ENCODE data around the gene SLC4A8.

SLC4A8 gene

DNA sequence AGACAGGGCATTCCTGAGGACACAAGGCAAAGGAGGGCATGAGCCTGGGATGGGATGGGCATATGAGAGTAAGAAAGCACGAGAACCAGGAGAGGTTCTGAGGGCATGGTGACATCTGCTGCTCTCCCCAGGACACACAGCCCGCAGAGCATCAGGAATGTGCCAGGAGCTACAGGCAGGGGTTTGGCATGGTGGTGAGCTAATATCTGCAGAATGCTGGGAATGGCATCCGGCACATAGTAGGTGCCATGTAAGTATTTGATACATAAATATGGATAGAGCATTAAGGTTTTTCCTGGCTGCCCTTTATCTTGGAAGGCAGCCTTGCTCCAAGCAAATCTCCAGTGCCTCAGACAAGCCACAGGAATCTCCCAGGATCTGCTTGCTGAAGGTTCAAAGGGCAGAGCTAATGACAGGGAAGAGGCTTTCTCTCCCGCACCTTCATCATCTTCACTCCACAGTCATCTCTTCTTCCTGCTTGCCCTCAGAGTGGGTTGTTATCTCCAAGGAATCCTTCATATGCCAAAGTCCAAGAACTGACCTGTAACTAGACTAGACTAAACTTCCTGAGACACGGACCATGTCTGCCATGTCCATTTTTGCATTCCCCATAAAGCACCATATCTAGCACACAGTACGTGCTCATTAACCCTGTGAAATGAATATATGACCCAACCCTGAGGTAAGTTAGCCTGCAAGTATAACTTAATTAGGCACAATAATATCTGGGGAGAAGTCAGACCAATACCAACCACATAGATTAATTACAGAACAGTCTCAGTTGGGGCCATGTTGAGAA lies 104.4 kb downstream of the SLC4A8 start:
- DNase-seq = no peak

DNA sequence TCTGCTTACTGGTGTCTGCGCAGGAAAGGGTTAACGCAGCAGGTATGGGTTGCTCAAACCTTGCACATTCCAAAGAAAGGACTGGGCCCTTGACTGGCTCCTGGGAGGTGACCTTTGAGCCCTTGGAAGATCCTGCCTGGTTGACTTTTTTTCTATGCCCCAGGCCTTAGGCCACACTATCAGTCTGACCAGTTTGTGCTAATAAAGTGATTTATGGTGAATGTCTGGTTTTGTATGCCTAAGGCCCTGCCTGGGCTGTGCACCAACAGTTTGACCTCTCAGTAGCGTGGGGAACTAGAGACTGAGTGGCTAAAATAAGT lies 105.0 kb downstream of the SLC4A8 start:
- no peak for DNase-seq

DNA sequence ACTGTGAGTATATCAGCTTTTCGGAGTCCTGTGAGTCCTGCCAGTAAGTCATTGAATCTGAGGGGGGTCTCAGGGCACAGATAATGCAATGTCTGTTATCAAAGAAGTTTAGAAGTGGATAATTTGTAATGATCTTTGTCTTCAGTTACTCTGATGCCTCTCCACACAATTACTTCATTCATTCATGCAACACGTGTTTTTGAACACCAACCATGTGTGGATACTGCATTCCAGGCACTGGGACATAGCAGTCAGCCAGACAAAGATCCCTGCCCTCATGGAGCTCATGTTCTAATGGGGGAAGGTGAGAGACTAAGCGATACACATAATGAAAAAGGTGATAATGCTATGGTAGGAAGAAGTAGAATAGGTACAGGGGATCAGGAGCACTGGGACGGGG lies 105.6 kb downstream of the SLC4A8 start:
- DNase-seq = no peak

DNA sequence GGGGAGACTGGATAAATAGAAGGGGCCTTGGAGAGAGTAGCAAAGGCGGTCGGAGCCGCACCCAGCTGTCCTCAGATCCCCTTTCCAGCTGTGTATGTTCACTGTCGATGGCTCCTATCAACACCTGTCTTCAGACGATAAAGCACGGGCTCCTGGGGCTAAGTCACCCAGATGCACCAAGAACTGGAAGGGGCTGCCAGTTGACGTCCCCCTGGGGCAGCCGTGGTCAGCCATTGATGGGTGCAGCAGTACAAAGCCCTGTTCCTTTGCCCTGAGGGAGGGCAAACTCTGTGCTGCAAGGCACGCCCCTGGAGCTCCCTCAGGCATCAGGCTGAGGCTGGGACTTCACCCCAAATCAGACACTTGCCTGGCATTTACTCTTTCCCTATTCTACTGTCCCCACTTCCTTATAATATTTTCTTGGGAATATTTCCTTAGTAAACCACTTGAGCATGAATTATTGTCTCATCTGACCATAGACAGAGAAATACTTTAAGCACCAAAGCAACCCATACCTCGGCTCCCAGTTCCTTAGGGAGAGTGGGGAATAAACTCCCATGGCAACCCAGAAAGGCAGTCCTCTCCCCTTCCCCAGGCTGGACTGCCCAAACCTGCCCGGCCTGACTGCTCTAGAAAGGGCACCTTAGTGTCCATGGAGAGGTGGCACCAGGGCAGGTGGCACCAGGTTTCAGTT lies 106.8 kb downstream of the SLC4A8 start:
- no peak for DNase-seq

DNA sequence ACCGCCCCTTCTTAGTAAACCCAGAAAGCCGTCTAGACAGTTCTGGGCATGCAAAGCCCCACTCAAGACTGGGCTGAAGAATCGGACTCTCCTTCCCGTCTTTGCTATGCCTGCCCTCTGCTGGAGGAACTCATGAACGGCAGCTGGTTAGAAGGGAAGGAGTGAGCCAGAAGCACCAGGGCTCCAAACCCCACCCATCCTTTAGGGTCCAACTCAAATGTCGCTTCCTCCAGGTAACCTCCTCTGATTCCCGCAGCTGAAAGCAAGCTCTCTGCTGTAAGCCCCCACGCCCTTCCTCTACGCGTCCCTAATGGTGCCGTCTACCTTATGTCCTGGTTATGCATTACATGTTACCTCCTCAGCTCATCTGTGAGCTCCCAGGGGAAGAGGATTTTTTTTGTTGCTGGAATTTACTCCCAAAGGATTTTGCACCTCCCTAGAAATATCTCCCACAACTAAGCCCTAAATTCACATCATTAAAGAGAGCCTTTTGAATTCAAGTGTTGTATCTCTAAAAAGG lies 107.4 kb downstream of the SLC4A8 start:
- DNase-seq = peak; percentile 76

DNA sequence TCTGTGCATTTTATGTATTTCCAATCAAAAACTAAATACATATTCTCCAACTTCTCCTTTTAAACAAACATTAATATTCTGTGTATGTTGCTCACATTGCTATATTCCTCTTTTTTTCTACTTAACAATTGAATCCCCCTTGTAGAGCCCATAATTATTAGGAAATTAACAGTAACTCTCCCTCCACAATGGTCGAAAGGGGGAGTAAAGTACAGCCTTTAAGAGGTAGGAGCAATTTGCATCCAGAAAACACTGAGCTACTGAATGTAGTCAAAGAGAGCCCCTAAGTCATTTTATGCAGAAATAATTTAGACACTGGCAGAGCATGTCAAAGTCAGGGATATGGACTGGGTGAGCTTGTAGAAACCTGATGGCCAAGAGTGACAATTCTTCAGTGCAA lies 109.2 kb downstream of the SLC4A8 start:
- no peak for DNase-seq

DNA sequence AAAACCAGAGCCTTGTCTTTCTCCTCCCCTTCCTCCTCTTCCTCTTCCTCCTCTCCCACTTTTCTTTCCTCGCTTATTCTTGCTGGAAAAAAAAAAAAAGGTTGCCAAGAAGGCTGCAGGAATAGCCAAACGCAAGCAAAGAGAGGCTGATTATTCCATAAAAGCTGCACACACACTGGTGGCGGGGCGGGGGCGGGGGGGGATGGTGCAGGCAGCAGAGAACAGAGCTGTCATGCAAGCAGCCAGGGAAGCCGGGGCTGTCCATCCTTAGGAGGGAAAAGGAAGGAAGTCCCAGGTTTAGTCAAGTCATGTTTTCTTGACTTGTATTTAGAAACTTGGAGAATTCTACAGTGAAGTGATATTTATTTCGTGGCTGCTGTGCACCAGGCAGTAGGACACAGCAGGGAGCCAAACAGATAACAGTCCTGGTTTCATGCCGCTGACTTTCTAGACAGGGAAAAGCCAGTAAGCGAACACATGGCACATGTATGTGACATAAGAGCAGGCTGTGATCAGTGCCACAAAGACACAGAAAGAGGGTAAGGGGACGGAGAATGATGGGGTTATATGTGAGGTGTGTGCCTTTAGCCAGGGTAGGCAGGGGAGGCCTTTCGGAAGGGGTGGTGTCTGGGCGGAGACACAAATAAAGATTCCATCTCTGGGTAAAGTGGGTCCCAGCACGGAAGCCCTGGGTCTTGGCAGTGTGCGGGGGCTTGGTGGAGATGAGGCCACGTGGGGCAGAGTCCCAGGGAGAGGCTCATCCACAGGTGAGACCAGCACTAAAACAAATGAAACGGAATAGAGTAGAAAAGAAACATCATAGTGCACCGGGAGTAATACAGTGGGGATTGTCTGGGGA lies 109.8 kb downstream of the SLC4A8 start:
- DNase-seq = no peak

DNA sequence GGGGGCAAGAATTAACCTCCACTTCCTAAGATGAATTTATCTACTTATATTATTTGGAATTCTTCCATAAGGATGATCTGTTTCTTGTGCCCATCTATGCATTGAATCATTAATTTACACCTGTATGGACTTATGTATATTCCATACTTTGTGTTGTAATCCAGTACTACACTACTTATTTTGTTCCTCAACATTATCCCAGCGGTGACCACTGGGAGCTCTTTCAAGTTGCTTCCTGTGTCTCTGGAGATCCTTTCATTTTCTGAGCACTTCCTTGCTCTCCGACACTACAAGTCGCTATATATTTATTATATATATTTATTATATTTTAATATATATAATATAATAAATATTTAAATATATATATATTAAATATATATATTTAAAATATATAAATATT lies 111.5 kb downstream of the SLC4A8 start:
- no peak for DNase-seq

DNA sequence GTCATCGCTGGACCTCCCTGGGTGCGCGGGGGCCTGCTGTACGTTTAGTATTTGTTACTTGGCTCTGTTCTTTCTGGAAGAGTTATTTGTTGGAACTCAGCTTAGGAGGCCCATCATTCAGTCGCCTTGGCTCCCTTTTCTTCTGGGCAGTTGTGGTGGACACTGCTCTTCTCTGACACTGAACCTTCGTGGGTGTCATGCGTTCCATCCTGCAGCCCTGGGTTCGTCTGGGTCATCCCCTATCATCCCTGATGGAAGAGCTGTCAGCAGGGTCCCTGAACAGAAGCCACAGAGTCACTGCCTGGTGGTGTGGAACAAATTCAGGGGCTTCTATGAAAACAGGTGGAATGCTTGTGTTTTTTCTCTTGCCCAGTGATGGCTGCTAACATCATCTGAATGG lies 113.5 kb downstream of the SLC4A8 start:
- no peak for DNase-seq

DNA sequence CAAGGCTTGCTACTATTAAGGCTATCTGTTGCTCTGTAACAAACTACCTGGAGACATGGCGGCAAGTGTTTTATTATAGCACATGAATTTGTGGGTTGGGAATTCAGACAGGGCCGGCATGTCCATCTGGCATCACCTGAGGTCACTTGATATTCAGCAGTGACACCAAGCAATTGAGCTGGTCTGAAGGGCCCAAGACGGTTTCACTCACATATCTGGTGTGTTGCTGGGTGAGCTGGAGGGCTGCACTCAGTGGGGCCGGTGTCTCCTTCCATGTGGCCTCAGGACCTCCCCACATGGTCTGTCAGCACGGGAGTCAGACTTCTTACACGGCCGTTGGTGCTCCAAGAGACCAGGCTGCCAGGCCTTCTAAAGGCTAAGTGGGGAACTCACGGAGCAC lies 114.0 kb downstream of the SLC4A8 start:
- no peak for DNase-seq

DNA sequence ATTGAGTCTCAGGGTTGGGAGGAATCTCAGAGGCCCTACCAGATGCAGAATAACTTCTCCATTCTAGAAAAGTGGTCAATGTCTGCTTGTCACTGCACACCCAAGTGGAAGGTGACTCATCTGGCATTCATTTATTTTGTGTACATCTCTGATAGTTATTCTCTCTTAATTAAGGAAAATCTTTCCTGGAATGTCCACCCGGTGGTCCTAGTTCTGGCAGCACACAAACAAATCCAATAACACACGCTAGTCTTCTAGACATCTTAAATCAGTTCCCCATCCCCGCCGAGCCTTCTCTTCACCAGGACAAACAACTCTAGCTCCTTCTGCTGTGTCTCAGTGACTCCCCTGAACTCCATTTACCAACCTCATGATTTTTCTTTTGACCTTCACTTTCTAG lies 116.4 kb downstream of the SLC4A8 start:
- no peak for DNase-seq

DNA sequence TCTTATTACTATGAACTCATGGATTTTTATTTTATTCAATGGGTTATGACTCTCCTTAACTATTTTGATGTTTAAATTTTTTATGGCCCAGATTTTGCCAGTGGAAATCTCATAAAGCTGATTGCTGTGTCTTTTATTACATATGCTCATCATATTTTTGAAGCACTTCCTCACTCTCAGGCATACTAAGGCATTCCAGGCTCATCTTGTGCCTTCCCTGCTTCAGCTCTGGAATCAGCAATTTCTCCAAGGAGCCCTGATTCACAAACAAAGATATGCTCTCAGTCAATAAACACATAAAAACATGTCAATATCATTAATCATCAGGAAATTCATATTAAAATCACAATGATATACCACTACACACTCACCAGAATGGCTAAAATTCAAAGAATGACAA lies 121.5 kb downstream of the SLC4A8 start:
- no peak for DNase-seq

DNA sequence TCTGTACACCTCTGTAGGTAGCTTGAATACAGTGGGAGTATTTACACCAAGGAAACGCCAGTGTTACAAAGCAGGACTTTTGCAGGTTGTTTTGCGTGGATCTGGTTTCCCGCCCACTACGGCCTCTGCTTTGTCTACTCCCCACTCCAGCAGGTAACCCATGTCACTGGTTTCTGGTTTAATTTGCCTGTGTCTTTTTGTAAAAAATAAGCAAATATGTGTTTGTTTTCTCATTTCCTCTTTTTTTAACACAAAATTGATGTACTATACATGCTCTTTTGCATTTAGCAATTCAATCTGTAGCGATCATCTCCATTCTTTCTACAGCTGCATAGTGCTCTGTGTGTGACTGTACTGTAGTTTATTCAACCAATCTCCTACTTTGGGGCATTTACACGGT lies 123.0 kb downstream of the SLC4A8 start:
- DNase-seq = no peak

DNA sequence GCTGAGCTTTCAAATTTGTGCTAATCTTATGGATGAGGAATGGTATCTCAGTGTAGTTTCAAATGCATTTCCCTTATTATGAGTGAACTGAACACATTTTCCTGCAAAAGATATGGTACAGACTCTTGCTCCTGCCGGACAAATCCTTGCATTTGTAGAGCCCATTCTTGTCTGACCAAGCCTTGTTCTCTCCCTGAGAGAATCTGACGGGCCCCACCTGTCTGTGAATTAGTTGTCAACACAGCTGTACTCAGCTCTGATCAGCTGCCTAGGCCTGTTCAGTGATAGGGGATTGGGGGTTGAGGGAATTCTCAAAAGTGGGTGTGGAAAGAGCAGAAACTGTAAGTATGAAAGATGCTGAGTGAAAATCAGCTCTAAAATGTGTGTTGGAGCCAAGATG lies 123.6 kb downstream of the SLC4A8 start:
- no peak for DNase-seq

DNA sequence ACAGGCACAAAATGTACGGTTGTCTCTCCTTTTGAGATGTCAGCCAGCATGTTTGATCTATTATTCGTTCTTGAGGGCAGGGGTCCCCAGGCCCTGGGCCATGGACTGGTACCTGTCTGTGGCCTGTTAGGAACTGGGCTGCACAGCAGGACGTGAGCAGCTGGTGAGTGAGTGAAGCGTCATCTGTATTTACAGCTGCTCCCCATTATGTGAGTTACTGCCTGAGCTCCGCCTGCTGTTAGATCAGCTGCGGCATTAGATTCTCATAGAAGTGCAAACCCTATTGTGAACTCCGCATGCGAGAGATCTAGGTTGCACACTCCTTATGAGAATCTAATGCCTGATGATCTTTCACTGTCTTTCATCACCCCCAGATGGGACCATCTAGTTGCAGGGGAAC lies 125.0 kb downstream of the SLC4A8 start:
- no peak for DNase-seq

Data from activated T-cell treated with anti-CD3 and anti-CD28 coated beads, Interleukin-2, amount 50 U/mL, for 1 hour (primary cell).